ENCODE data around the gene PAPPA.

The PAPPA gene

DNA sequence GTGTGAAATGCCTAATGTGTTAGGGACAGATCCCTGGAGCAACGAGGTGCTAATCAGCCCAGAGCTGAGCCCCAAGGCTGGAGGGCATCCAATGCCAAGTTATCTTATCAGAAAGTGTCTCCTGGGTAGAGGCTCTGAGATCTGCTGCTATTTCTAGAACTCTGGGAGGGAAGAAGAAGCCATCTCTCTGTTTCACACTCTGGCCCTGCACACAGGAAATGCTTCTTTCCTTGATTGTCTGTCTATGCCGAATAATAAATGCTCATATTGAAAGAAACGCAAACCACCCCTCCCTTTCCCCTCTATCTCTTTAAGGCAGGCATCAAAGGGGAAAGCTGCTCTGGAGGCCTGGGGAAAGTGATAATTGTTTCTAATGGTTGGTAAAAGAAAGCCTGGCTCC, 166.7 kb downstream of the PAPPA start:
- DNase-seq, result no peak

GRCh38 chr9:116322521-116322920, 168.9 kb downstream of the PAPPA start:
- no peak for DNase-seq

DNA sequence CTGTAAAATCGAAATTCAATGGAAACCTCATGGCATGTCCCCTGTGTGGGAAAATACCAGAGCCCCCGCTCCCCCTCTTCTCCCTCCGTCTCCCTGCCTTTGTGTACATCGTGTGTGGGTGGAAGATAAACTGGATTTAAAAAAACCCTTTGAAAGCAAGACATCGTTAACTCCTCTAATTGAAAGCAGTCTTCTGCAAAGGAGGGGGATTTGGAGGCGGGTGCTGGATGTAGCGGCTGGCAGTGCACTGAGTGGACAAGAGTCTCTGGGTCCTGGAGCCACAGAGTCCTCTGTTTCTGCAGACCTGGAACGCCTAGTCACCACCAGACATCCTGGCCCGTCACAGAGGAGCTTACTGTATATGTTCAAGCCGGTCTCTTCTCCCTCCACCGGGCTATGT, 169.4 kb downstream of the PAPPA start:
- no peak for DNase-seq

DNA sequence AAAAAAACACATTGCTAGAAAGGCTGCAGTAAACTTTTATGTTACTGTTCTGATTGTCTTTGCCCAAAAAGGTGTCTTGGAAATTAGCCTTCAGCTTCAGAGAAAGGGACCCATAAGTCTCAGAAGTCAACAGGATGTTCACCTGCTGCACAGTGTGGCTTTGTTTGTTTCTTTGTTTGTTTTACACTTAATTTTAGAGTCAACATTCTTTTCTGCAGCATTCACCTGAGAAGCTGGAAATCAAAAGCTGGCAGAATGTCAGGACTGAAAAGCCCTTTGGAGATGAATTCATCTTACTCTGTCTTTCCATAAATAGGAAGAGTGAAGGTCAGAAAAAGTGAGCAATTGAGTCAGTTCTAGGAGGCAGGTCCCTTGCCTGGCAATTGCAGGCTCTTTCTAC, 170.0 kb downstream of the PAPPA start:
- DNase-seq, result no peak

DNA sequence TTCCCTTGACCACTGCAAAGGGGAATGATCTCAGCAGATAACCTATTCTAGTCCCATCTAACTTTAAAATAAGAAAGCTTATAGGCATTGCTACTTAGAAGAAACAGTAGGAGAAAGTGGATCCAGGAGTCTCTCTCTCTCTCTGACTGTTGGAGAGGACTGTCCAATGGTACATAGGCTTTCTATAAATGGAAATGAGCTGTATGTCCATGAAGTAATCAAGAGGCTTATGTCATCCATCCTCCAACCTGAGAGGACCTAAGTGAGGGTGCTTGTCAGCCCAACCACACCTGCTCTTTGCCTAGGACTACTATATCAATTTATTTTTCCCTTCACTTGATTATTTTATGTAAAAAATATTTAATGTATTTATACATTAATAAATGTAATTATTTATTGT, 172.3 kb downstream of the PAPPA start:
- no peak for DNase-seq

- DNase-seq, result no peak
Observed at GRCh38 chr9:116327701-116328405, 174.3 kb downstream of the PAPPA start.

DNA sequence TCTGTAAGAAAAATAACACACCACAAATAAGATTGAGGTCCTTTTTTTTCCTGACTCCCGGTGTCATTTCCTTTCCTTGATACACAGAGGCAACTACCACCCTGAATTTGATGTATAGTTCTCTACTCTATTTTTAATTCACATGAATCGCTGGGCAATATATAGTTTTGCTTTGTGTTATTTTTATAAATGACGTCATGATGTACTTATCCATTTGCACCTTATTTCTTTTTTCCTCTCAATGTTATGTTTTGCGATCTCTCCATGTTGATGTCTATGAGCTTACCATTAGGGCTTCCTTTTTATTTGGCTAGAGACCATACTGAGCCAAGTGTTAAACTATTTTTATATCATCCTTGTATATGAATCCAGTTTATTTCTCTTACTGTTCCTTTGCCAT, 175.9 kb downstream of the PAPPA start:
- DNase-seq, result no peak

DNA sequence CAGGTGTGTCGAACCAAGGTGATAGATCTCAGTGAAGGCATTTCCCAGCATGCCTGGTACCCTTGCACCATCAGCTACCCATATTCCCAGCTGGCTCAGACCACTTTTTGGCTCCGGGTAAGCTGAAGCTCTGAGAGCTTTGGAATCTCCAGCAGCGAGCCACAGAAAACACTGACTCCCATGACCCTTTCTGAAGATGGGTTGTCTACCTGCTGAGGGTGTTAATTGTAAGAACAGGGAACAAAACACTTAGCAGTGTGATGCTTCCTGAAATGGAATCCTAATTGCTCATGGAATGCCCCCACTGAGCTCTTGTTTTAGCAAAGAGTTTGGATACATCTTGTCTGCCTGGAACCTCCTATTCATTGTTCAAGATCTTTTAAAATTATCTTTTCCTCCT, 177.7 kb downstream of the PAPPA start:
- no peak for DNase-seq

- no peak for DNase-seq
Observed at GRCh38 chr9:116332090-116332489, 178.5 kb downstream of the PAPPA start.

GRCh38 chr9:116333254-116333653, 179.7 kb downstream of the PAPPA start:
- DNase-seq, result no peak

DNA sequence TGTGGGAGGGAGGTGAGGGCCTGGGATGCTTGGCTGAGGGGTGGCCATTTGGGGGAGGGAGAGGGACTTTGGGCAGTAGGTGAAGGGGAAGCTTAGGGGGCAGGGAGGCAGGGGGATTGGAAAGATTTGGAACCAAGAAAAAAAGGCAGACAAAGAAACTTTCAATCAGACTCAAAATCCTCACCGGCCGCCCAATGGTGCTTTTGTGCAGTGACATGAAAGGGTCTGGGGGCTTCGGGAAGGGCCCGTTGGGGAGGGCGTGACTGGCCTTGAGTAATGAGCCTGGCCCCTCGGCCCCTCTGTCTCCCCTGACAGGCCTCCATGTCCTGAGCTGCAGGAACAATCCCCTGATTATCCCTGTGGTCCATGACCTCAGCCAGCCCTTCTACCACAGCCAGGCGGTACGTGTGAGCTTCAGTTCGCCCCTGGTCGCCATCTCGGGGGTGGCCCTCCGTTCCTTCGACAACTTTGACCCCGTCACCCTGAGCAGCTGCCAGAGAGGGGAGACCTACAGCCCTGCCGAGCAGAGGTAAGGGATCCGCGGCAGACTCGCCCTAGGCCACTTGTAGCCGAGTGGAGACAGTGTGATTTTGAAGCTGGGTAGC, 181.1 kb downstream of the PAPPA start:
- no peak for DNase-seq

DNA sequence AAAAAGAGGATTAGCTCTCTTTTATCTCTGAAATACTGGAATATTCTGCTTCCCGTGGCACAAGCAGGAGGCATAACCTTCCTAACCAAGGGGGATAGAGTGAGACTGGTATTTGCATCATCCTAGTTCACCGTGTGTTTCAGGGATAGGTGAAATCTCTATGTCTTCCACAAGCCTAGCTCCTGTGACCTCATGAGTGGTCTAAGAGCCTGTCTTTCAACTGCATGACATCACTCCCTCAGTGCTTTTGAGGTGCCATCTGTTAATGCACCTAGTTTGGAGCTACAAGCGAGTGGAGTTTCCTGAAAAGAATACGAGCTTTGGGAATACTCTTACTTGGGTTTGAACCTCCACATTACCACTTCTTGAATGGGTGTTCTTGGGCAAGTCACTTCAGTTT, 181.8 kb downstream of the PAPPA start:
- DNase-seq, result no peak

DNA sequence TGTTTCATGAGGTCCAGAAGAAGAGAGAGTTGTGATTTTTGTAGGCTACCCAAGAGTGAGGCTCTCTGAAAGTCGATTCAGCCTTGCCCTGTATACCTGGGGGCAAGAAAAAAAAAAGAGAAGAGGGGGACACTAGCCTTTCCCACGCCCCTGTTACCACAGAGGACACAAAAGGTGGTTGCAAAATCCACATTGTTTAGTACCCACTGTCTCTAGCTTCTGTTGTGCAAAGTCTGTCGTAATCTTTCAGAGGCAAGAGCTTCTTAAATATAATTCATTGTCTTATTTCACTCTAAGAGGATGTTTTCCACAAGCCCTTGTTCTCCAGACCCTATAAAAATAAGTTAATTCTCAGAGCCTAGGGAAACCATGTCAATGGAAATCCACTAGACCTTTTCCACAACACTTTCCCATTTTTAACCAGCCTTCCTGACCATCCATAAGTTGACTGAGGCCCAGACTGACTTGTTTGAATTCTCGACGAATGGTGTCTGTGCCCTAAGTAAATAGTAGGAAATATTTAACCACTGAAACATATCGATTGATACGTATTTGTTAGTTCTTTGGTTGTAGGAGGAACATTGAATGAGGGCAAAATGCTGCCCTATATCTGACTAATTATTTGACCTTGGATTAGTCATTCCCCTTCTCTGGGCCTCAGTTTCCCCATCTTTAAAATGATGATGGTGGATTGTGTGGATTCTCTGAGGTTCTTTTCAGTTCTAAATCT, 182.7 kb downstream of the PAPPA start:
- DNase-seq, result no peak

- DNase-seq, result no peak
Observed at GRCh38 chr9:116337015-116337414, 183.4 kb downstream of the PAPPA start.

GRCh38 chr9:116340270-116340669, 186.7 kb downstream of the PAPPA start:
- no peak for DNase-seq

DNA sequence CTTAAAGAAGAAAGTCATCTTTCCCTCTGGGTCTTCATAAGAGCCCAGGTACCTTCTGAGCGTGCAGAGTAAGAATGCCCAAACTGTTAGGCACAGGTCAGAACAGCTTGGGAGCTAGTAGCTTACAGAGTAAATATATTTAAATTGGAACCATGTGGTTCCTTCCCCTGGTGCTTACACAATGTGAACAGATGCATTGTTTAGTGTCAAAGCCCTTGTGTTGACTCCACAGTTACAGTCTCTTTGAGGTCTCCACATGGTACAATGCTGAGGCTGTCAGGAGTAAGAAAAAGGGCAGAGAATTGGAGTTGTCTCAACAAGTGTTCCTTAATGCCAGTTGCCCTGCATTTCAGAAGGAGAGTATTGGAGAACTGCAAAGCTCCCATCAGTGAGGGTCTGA, 188.5 kb downstream of the PAPPA start:
- no peak for DNase-seq

GRCh38 chr9:116342941-116343340, 189.3 kb downstream of the PAPPA start:
- DNase-seq, result no peak

- no peak for DNase-seq
Observed at GRCh38 chr9:116344416-116344815, 190.8 kb downstream of the PAPPA start.

GRCh38 chr9:116345393-116345792, 191.8 kb downstream of the PAPPA start:
- no peak for DNase-seq

- DNase-seq, result no peak
Observed at GRCh38 chr9:116345817-116346216, 192.2 kb downstream of the PAPPA start.

DNA sequence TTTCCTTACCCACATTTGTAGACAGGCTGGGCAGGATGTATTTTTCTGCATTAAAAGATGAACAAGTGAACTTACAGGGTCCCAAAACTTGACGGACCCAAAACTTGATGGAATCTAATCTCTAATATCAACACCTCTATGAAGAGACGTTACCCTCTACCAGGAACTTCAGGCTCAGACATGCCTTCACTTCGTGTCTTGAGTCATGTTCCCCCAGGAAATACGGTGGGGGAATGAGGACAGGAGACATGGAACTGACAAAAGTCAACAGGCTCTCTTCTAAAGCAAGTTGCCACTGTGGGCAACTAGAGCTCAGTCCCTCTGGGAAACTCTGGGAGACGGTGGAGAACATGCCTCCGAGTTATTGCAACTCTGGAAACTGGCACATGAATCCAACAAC, 196.1 kb downstream of the PAPPA start:
- no peak for DNase-seq

GRCh38 chr9:116350213-116350612, 196.6 kb downstream of the PAPPA start:
- DNase-seq, result no peak

DNA sequence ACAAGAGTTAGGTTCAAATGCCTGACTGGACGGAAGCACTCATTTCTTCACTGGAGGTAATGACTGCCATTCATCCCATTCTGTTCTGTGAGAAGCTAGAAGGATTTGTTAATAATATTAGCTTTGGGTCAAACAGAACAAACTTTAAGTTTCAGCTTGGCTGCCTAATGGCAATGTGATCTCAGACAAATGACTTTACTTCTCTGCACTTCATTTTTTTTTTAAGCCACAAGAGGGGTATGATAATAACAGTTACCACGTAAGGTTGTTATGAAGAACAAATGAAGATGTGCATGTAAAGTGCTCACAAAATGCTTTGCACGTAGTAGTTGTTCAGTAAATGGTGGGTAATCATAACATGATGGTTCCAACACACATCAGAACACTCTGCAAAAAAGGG, 199.4 kb downstream of the PAPPA start:
- DNase-seq, result no peak

DNA sequence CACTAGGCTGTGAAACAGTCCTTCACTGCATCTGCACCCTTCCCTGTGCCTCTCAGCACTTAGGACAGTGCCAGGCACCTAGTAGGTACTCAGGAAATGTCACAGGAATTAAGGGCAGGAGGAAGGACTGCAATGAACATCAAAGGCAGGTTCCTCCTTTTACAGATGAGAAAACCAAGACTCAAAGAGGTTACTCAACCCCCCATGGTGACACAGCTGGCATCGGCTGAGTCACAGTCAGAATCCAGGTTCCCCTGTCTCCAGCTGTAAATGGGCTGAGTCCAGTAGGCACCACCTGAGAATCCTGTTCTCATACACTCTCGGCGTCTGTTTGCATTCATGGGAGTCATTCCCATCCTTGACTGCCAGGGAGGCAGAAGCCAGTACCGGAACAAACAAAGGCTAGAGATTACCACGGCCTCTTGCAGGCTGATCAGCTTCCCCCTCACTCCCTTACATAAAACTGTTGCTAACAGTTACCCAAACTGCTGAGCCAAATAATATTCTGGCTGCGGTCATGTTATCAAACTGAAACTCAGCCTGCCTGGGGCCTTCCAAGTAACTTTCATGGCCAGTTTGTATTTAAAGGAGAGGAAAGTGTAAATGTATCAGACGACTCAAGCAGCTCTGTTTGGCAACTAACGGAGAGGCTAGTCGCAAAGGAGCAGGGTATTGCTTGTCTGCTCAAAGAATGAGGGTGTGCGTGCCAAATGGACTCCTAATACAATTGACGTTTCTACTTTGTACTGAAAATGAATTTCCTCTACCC, 201.7 kb downstream of the PAPPA start:
- no peak for DNase-seq
